ENCODE data around the gene DRAP1. TPM values are rescaled to one million over a fixed set of nuclear protein-coding genes. Genes with fewer than 3 reads are reported as not detected.

The DRAP1 gene, protein sequence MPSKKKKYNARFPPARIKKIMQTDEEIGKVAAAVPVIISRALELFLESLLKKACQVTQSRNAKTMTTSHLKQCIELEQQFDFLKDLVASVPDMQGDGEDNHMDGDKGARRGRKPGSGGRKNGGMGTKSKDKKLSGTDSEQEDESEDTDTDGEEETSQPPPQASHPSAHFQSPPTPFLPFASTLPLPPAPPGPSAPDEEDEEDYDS
- total RNA-seq, result 100 to 1,000 TPM in 1 of 2 donors, 10 to 100 TPM in 1; 83.8 to 103 TPM
- 107 TPM for polyA plus RNA-seq (2013, experiment 1 of 2)
- 106 TPM for polyA plus RNA-seq (2013, experiment 2 of 2)
- long read RNA-seq, experiment 1, transcript DRAP1-206 (3 exons, 837 nt), result minor isoform, 5 of 42 reads
- long read RNA-seq, experiment 1, transcript DRAP1-201 (7 exons, 989 nt), result minor isoform, 14 of 42 reads
- long read RNA-seq, experiment 1, transcript DRAP1-209 (4 exons, 453 nt), result major isoform, 16 of 42 reads
- long read RNA-seq, experiment 1, partial matches to known transcripts, result 2 of 42 reads
- long read RNA-seq, experiment 1, other reads (novel, unspliced or antisense), result 4 of 42 reads
- long read RNA-seq, experiment 2, transcript DRAP1-204 (7 exons, 695 nt), result minor isoform, 5 of 116 reads
- long read RNA-seq, experiment 2, transcript DRAP1-201 (7 exons, 989 nt), result major isoform, 107 of 116 reads
- long read RNA-seq, experiment 2, partial matches to known transcripts, result 0 of 116 reads
- long read RNA-seq, experiment 2, other reads (novel, unspliced or antisense), result 3 of 116 reads
- long read RNA-seq, experiment 3, transcript DRAP1-201 (7 exons, 989 nt), result major isoform, 25 of 25 reads
- long read RNA-seq, experiment 3, partial matches to known transcripts, result 0 of 25 reads
- long read RNA-seq, experiment 3, other reads (novel, unspliced or antisense), result 0 of 25 reads
- long read RNA-seq, experiment 4, transcript DRAP1-201 (7 exons, 989 nt), result major isoform, 116 of 124 reads
- long read RNA-seq, experiment 4, partial matches to known transcripts, result 0 of 124 reads
- long read RNA-seq, experiment 4, other reads (novel, unspliced or antisense), result 4 of 124 reads

DNA sequence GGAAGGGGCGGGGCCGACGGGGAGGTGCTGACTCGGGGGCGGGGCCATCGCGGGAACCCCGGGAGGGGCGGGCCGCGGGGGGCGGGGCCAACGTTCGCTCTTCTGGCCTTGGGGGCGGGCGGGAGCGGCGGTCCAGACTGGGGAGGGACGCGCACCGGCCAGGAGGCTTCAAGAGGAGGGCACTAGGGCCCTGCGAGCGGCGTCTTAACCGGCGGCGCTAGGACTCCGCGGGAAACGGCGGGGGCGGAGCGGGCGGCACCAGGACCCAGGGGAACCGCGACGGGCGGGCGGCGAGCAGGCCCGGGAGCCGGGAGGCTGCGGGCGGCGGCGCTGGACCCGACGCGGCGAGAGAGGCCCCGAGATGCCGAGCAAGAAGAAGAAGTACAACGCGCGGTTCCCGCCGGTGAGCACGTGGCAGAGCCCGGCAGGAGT, at the start of gene DRAP1:
DRAP1 (plus strand) TSS at position 286 of the 432 bp plus-strand sequence; CDS start at position 362, 76 bp downstream.
- peaks cover 19% of the 10 kb centered on the region for H3K36me3 Mint-ChIP-seq (ENCODE audit: low read depth)
- peaks cover 4% of the 10 kb centered on the region for H3K27me3 Mint-ChIP-seq (ENCODE audit: insufficient read depth)
- DNase-seq, result peak; percentile 99
- TF ChIP-seq CTCF (conservative IDR thresholded peaks at IDR 0.05), result peak; percentile 13
- 0 to 1% methylated on average over 26 to 54 of the region's 59 CpGs for WGBS, 2 experiments (ENCODE audit: insufficient coverage in 1 of 2, insufficient read length in 1 of 2)
- no peaks in the 10 kb centered on the region for H3K4me1 Mint-ChIP-seq
- Histone ChIP-seq H3K4me3 (ENCODE audit: low read length) (peak within 1 kb of the TSS; percentile 97), H3K4me1 (ENCODE audit: control insufficient read depth, insufficient read depth, low read length) (peaks cover 7% of the 10 kb centered on the region), H3K27ac (ENCODE audit: low read depth, low read length) (peak within 1 kb of the TSS; percentile 77), H3K9ac (ENCODE audit: extremely low read depth, low read length, poor library complexity, severe bottlenecking) (peak within 1 kb of the TSS; percentile 87), H3K36me3 (ENCODE audit: control insufficient read depth, insufficient read depth, low read length) (peaks cover 15% of the 10 kb centered on the region), H3K9me3 (ENCODE audit: control insufficient read depth, low read length) (no peaks in the 10 kb centered on the region), H3K27me3 (ENCODE audit: control insufficient read depth, insufficient read depth, low read length, poor library complexity, severe bottlenecking) (no peaks in the 10 kb centered on the region)
- H3K9me3 Mint-ChIP-seq, result no peaks in the 10 kb centered on the region
- H3K27ac Mint-ChIP-seq, result peak within 1 kb of the TSS; percentile 84
- H3K4me3 Mint-ChIP-seq, result peak within 1 kb of the TSS; percentile 79

GRCh38 chr11:65869643-65870306, 49.5 kb upstream of the DRAP1 start:
- no peaks in the 10 kb centered on the region for H3K27me3 ChIP-seq (ENCODE audit: control insufficient read depth, insufficient read depth, low read length, poor library complexity, severe bottlenecking)
- 92 to 95% methylated on average over 21 to 24 of the region's 24 CpGs for WGBS, 2 experiments (ENCODE audit: insufficient coverage in 1 of 2, insufficient read length in 1 of 2)
- no peak for DNase-seq
- no peak overlapping the region for H3K27ac ChIP-seq (ENCODE audit: low read depth, low read length)
- H3K4me1 ChIP-seq (ENCODE audit: control insufficient read depth, insufficient read depth, low read length), result no peaks in the 10 kb centered on the region
- H3K4me1 Mint-ChIP-seq, result peaks cover 9% of the 10 kb centered on the region
- no peak overlapping the region for H3K4me3 ChIP-seq (ENCODE audit: low read length)
- no peak for TF ChIP-seq CTCF (conservative IDR thresholded peaks at IDR 0.05)
- peaks cover 39% of the 10 kb centered on the region for H3K36me3 Mint-ChIP-seq (ENCODE audit: low read depth)
- H3K27me3 Mint-ChIP-seq (ENCODE audit: insufficient read depth), result no peaks in the 10 kb centered on the region
- no peaks in the 10 kb centered on the region for H3K9me3 ChIP-seq (ENCODE audit: control insufficient read depth, low read length)
- H3K36me3 ChIP-seq (ENCODE audit: control insufficient read depth, insufficient read depth, low read length), result peaks cover 45% of the 10 kb centered on the region
- H3K4me3 Mint-ChIP-seq, result no peak overlapping the region
- H3K27ac Mint-ChIP-seq, result no peak overlapping the region
- no peaks in the 10 kb centered on the region for H3K9me3 Mint-ChIP-seq
- no peak overlapping the region for H3K9ac ChIP-seq (ENCODE audit: extremely low read depth, low read length, poor library complexity, severe bottlenecking)

GRCh38 chr11:65870307-65870658, 48.9 kb upstream of the DRAP1 start:
- peaks cover 9% of the 10 kb centered on the region for H3K4me1 Mint-ChIP-seq
- TF ChIP-seq CTCF (conservative IDR thresholded peaks at IDR 0.05), result no peak
- no peak overlapping the region for H3K27ac Mint-ChIP-seq
- H3K36me3 Mint-ChIP-seq (ENCODE audit: low read depth), result peaks cover 34% of the 10 kb centered on the region
- no peaks in the 10 kb centered on the region for H3K9me3 Mint-ChIP-seq
- Histone ChIP-seq H3K27ac (ENCODE audit: low read depth, low read length) (no peak overlapping the region), H3K36me3 (ENCODE audit: control insufficient read depth, insufficient read depth, low read length) (peaks cover 41% of the 10 kb centered on the region), H3K4me1 (ENCODE audit: control insufficient read depth, insufficient read depth, low read length) (no peaks in the 10 kb centered on the region), H3K27me3 (ENCODE audit: control insufficient read depth, insufficient read depth, low read length, poor library complexity, severe bottlenecking) (no peaks in the 10 kb centered on the region), H3K9me3 (ENCODE audit: control insufficient read depth, low read length) (no peaks in the 10 kb centered on the region), H3K9ac (ENCODE audit: extremely low read depth, low read length, poor library complexity, severe bottlenecking) (no peak overlapping the region), H3K4me3 (ENCODE audit: low read length) (no peak overlapping the region)
- no peak for DNase-seq
- peak overlapping the region; percentile 85 for H3K4me3 Mint-ChIP-seq
- WGBS, 2 experiments (ENCODE audit: insufficient coverage in 1 of 2, insufficient read length in 1 of 2), result 78 to 90% methylated on average over 3 to 11 of the region's 11 CpGs
- no peaks in the 10 kb centered on the region for H3K27me3 Mint-ChIP-seq (ENCODE audit: insufficient read depth)

All from endodermal cell (in vitro differentiated cells).